Sigmoid colon (tissue), 3 donors: Measurements from ENCODE around the gene TEDC1.

Experiments used
- POLR2A ChIP-seq, 2 donors: fragments of 450-650 bp; IDR thresholded peaks; one replicate each; pipeline ENCODE4 v1.6.1; 2016; ENCODE audit warnings: antibody characterized with exemption in 2 of 2, mild to moderate bottlenecking in 2 of 2, moderate library complexity in 2 of 2
- TF ChIP-seq, protein P1 (sequence below), 4 experiments: fragments of 450-650 bp in 3 of 4; fragments of 200-600 bp in 1 of 4; IDR thresholded peaks; one replicate each; pipeline ENCODE4 v1.5.1; 2016 to 2019; ENCODE audit warnings: antibody characterized with exemption in 4 of 4, mild to moderate bottlenecking in 3 of 4, moderate library complexity in 2 of 4

DNA sequence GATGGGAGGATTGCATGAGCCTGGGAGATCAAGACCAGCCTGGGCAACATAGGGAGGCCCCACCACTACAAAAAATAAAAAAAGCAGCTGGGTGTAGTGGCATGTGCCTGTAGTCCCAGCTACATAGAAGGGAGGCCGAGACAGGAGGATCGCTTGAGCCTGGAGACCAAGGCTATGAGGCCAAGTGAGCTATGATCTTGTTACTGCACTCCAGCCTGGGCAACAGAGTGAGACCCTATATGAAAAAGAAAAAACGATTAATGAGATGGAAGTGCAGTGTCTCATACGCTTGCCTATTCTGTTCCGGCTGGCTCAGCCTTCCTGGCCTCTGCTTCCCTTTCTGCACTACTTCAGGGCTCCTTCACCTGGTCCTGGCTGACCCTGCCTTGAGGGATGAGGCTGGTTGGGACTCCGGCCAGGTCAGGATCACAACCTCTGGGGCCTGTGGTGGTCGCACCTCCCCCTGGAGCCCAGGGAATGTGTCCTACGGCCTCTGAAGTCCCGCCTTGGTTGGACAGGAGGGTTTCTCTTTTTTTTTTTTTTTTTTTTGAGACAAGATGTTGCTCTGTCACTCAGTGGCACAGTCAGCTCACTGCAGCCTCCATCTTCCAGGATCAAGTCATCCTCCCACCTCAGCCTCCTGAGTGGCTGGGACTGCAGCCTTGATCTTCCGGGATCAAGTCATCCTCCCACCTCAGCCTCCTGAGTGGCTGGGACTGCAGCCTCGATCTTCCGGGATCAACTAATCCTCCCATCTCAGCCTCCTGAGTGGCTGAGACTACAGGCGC lies 10.7 kb downstream of the TEDC1 start:
- TF ChIP-seq, protein P1, sequence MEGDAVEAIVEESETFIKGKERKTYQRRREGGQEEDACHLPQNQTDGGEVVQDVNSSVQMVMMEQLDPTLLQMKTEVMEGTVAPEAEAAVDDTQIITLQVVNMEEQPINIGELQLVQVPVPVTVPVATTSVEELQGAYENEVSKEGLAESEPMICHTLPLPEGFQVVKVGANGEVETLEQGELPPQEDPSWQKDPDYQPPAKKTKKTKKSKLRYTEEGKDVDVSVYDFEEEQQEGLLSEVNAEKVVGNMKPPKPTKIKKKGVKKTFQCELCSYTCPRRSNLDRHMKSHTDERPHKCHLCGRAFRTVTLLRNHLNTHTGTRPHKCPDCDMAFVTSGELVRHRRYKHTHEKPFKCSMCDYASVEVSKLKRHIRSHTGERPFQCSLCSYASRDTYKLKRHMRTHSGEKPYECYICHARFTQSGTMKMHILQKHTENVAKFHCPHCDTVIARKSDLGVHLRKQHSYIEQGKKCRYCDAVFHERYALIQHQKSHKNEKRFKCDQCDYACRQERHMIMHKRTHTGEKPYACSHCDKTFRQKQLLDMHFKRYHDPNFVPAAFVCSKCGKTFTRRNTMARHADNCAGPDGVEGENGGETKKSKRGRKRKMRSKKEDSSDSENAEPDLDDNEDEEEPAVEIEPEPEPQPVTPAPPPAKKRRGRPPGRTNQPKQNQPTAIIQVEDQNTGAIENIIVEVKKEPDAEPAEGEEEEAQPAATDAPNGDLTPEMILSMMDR (IDR thresholded peaks at IDR 0.05), result no peak
- TF ChIP-seq POLR2A (IDR thresholded peaks at IDR 0.05), result no peak
